T-cell (primary cell): ENCODE results near the gene NHSL2. TPM values are rescaled to one million over a fixed set of nuclear protein-coding genes. Genes with fewer than 3 reads are reported as not detected.

Experiments
- ATAC-seq, 4 experiments: fragments of 200-7000 bp in 3 of 4; fragments of 150-1000 bp in 1 of 4; cut with Tn5 transposase; replicated peaks in 1 of 4; 1 replicate in 3 of 4; 2 replicates in 1 of 4; pipeline ENCODE4 v1.10.0; 2021; ENCODE audit warnings: moderate library complexity in 3 of 4, mild to moderate bottlenecking in 2 of 4, moderate number of reproducible peaks in 1 of 4
- CTCF ChIA-PET, 2 donors: fragments of 300-600 bp; sonication (Branson Sonifier 250); formaldehyde crosslinking; loops; one replicate each; lab custom pipeline; 2022; ENCODE audit warnings: antibody characterized with exemption in 2 of 2; lab: Charles Lee
- POLR2A ChIA-PET, 2 donors: fragments of 300-600 bp; sonication (Branson Sonifier 250); formaldehyde crosslinking; loops; one replicate each; lab custom pipeline; 2022; ENCODE audit warnings: antibody characterized with exemption in 2 of 2; lab: Charles Lee
- DNase-seq, 35 experiments: peaks; one replicate each; pipeline versions ENCODE4 v3.0.0 to v3.0.0-alpha.2; 2013 to 2023
- H3K27ac ChIP-seq: one replicate; pipeline ENCODE4 v1.5.1; 2013; ENCODE audit warnings: low read length
- H3K27me3 ChIP-seq, 2 experiments: replicated peaks in 1 of 2; 1 replicate in 1 of 2; 2 replicates in 1 of 2; pipeline versions ENCODE4 v1.6.1 to v1.7.0; 2013; ENCODE audit warnings: low read length in 1 of 2, mixed read lengths in 1 of 2; ENCODE audit not compliant: control insufficient read depth in 2 of 2, insufficient read depth in 2 of 2; ENCODE audit errors: extremely low read depth in 1 of 2
- H3K36me3 ChIP-seq, 2 donors: 1 replicate in 1 of 2; 2 replicates in 1 of 2; pipeline versions ENCODE4 v1.6.1 to v1.7.0; 2013; ENCODE audit warnings: low read length in 1 of 2; ENCODE audit not compliant: control insufficient read depth in 2 of 2, insufficient read depth in 1 of 2; ENCODE audit errors: extremely low read depth in 1 of 2
- H3K4me1 ChIP-seq, 2 experiments: 1 replicate in 1 of 2; 2 replicates in 1 of 2; pipeline versions ENCODE4 v1.6.1 to v1.7.0; 2013; ENCODE audit warnings: low read length in 2 of 2, mixed read lengths in 1 of 2; ENCODE audit not compliant: insufficient read depth in 2 of 2, control insufficient read depth in 1 of 2; ENCODE audit errors: extremely low read depth in 1 of 2
- H3K4me3 ChIP-seq, 2 donors: 1 replicate in 1 of 2; 2 replicates in 1 of 2; pipeline versions ENCODE4 v1.5.1 to v1.7.0; 2013; ENCODE audit warnings: mild to moderate bottlenecking in 2 of 2, low read length in 1 of 2, moderate library complexity in 1 of 2; ENCODE audit not compliant: control insufficient read depth in 1 of 2; ENCODE audit errors: extremely low read depth in 1 of 2
- H3K9me3 ChIP-seq: 2 replicates; pipeline ENCODE4 v1.7.0; 2013
- H3K27ac Mint-ChIP-seq, 2 donors: one replicate each; pipeline ENCODE4 v1.8.0; 2020 to 2021; ENCODE audit warnings: mild to moderate bottlenecking in 2 of 2, mixed read lengths in 2 of 2
- H3K27me3 Mint-ChIP-seq, 2 donors: one replicate each; pipeline ENCODE4 v1.8.0; 2021 to 2022; ENCODE audit warnings: mixed read lengths in 2 of 2
- H3K36me3 Mint-ChIP-seq: one replicate; pipeline ENCODE4 v1.8.0; 2021; ENCODE audit warnings: mixed read lengths
- H3K4me1 Mint-ChIP-seq, 3 donors: one replicate each; pipeline ENCODE4 v1.8.0; 2020 to 2022; ENCODE audit warnings: mixed read lengths in 3 of 3, mild to moderate bottlenecking in 1 of 3
- H3K4me3 Mint-ChIP-seq, 3 donors: one replicate each; pipeline ENCODE4 v1.8.0; 2020 to 2022; ENCODE audit warnings: mild to moderate bottlenecking in 3 of 3, mixed read lengths in 3 of 3, moderate library complexity in 3 of 3
- H3K9me3 Mint-ChIP-seq, 3 donors: one replicate each; pipeline ENCODE4 v1.8.0; 2020 to 2022; ENCODE audit warnings: mixed read lengths in 3 of 3
- WGBS: methylation state at CpG from one replicate; pipeline ENCODE4 v1.1.5; 2013; ENCODE audit warnings: missing lambda C conversion rate; ENCODE audit not compliant: insufficient coverage; 5-methylcytosine and 5-hydroxymethylcytosine counted together
- total RNA-seq, 35 experiments: library from RNA in 6 of 35; stranded (reverse) in 6 of 35; fragments of 120-200 nt in 1 of 35; gene quantifications; one replicate each; pipeline versions ENCODE4 v1.2.1 to v1.2.4 and lab custom pipeline; 2013 to 2026

NHSL2 gene
- total RNA-seq, 5 donors from 2014 or later (not counting 1 experiment from before 2014, with no cell fraction given), result 3.3 to 11.7 (median 8.1) TPM

DNA sequence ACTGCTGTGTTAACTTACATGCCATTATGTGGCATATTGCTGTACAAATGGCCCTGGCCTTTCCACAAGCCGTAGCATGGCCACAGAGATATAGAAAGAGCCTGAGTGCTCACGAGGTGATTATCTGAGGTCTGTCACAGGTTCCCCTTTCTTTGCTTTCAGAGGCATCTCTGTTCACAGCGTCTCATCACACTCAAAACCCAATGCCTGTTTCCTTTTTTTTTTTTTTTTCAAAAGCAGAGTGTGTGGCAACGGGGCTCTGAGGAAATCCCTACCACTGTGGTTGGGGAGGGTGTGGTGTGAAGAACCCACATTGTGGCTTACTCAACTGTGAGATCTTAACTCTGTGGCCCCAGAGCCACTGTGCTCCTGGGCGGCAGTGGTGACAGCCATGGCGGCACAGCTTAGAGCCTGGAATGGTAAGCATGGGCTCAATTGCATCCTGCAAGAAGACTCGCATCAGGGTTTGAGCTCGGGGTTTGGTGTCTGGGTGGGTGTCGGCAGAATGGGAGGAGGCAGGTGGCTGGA is 190.2 kb downstream of the NHSL2 start:
- Mint-ChIP-seq H3K4me1 (peaks cover 35 to 71% (median 64%) of the 10 kb centered on the region in 3 donors), H3K9me3 (no peaks in the 10 kb centered on the region), H3K36me3 (no peaks in the 10 kb centered on the region), H3K27ac (peak overlapping the region; percentile 66 to 88), H3K27me3 (peaks cover 6 to 29% of the 10 kb centered on the region in 2 donors), H3K4me3 (peak overlapping the region; percentile 73 to 84 (median 75))
- peaks cover 0 to 5% of the 10 kb centered on the region in 2 experiments for H3K27me3 ChIP-seq
- peak overlapping the region; percentile 40 to 62 for H3K4me3 ChIP-seq
- CTCF ChIA-PET, result interaction anchor here in 1 of 2 donors (0.6 to 0.8 kb wide), 3 partner anchors 13 to 83 kb away, joined by 3 read pairs; no protein-coding TSS in a partner anchor
- peaks cover 13 to 63% of the 10 kb centered on the region in 2 experiments for H3K4me1 ChIP-seq
- WGBS, result 0% methylated on average over 1 of the region's 9 CpGs
- DNase-seq (peak; percentile 34 to 88 (median 66)), ATAC-seq (peak; percentile 79 to 89 (median 79))
- no peaks in the 10 kb centered on the region for H3K9me3 ChIP-seq
- POLR2A ChIA-PET, result no interaction called here
- peak overlapping the region; percentile 91 for H3K27ac ChIP-seq
- no peaks in the 10 kb centered on the region for H3K36me3 ChIP-seq

DNA sequence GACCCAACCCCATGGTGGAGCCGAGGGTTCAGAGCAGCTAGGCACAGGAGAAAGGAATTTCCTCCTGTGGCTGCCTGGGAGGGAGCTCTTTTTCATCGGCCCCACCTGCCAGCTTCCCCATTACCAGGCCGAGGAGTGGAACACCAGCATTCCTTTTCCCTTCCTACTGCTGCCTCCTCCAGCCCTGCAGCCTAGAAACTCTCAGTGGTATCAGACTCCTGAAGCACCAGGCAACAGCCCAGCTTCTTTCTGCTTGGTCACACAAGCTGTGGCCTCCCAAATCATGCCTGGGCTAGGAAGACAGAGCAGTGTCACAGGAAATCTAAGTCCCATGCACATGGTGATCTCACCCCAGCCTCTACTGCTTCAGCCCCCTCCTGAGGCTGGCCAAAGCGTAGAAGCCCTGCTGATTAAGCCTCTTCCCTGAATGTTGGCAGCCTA is 191.0 kb downstream of the NHSL2 start:
- POLR2A ChIA-PET, result interaction anchor here (0.6 kb wide), 2 partner anchors 30 to 106 kb away, joined by 3 read pairs; no protein-coding TSS in a partner anchor
- Histone ChIP-seq H3K4me1 (peaks cover 13 to 62% of the 10 kb centered on the region in 2 experiments), H3K4me3 (peak overlapping the region; percentile 40 to 62), H3K27ac (peak overlapping the region; percentile 91), H3K9me3 (no peaks in the 10 kb centered on the region), H3K36me3 (no peaks in the 10 kb centered on the region), H3K27me3 (peaks cover 0 to 5% of the 10 kb centered on the region in 2 experiments)
- ATAC-seq (no peak), DNase-seq (peak in 1 of 35 experiments; percentile 25)
- Mint-ChIP-seq H3K36me3 (no peaks in the 10 kb centered on the region), H3K4me3 (peak overlapping the region; percentile 73 to 84 (median 75)), H3K9me3 (no peaks in the 10 kb centered on the region), H3K27me3 (peaks cover 6 to 27% of the 10 kb centered on the region in 2 donors), H3K4me1 (peaks cover 35 to 74% (median 69%) of the 10 kb centered on the region in 3 donors), H3K27ac (peak overlapping the region; percentile 66 to 90)
- CTCF ChIA-PET, result interaction anchor here in 1 of 2 donors (0.7 to 0.8 kb wide), 2 partner anchors 13 to 59 kb away, joined by 3 read pairs; no protein-coding TSS in a partner anchor
- 38% methylated on average over 2 of the region's 4 CpGs for WGBS

DNA sequence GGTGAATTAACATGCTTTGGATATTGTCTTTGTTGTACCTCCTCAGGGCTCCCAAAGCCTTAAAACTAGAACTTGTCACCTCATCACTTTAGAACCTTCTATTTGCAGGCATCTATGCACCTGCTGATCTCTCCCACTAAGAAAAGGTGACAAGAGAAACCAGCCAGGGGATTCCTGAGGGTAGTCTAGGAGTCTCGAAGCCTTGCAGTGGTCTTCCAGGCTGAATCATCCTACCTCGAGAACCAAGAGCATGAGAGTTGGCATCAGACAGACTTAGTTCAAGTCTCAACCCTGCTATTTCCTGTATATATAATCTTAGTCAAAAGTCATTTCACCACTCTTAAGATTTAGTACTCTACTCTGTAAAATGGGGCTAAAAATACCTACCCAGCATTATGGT is 191.5 kb downstream of the NHSL2 start:
- Mint-ChIP-seq H3K4me3 (peak overlapping the region; percentile 73 to 84 (median 75)), H3K36me3 (no peaks in the 10 kb centered on the region), H3K27ac (peak overlapping the region; percentile 66 to 90), H3K9me3 (no peaks in the 10 kb centered on the region), H3K4me1 (peaks cover 35 to 71% (median 70%) of the 10 kb centered on the region in 3 donors), H3K27me3 (peaks cover 6 to 26% of the 10 kb centered on the region in 2 donors)
- Histone ChIP-seq H3K9me3 (no peaks in the 10 kb centered on the region), H3K36me3 (no peaks in the 10 kb centered on the region), H3K27ac (peak overlapping the region; percentile 91), H3K4me1 (peaks cover 13 to 64% of the 10 kb centered on the region in 2 experiments), H3K4me3 (peak overlapping the region in 1 of 2 donors; percentile 62), H3K27me3 (peaks cover 0 to 5% of the 10 kb centered on the region in 2 experiments)
- DNase-seq, result peak in 1 of 35 experiments; percentile 22
- POLR2A ChIA-PET, result interaction anchor here (0.6 kb wide), 2 partner anchors 29 to 107 kb away, joined by 3 read pairs; no protein-coding TSS in a partner anchor
- WGBS, result no CpG with 5 or more reads among the region's 2 CpGs
- CTCF ChIA-PET, result no interaction called here
- ATAC-seq, result no peak

DNA sequence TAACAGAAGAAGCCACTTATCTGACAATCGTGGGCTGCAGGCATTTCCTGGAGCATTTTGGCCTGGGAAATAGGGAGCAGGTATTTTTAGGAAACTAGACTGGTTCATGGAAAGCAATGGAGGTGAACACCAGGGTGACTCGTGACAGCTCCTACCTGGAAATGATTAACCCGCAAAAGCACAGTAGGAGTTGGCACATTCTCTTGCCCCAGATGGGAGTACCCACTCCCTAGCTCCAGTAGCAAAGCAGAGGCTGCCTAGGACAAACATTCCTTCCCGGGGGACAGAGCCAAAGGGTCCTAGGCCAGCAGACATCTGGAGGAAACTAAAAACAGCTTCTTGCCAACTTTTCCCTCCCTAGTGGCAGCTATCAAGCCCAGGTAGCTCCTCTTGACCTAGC is 192.1 kb downstream of the NHSL2 start:
- peaks cover 13 to 70% of the 10 kb centered on the region in 2 experiments for H3K4me1 ChIP-seq
- no CpG with 5 or more reads among the region's 4 CpGs for WGBS
- DNase-seq (no peak), ATAC-seq (no peak)
- CTCF ChIA-PET, result no interaction called here
- Mint-ChIP-seq H3K27ac (peak overlapping the region in 1 of 2 donors; percentile 27), H3K9me3 (no peaks in the 10 kb centered on the region), H3K4me1 (peaks cover 35 to 76% (median 75%) of the 10 kb centered on the region in 3 donors), H3K36me3 (no peaks in the 10 kb centered on the region), H3K27me3 (peaks cover 3 to 30% of the 10 kb centered on the region in 2 donors), H3K4me3 (peak overlapping the region in 1 of 3 donors; percentile 13)
- H3K9me3 ChIP-seq, result no peaks in the 10 kb centered on the region
- no peak overlapping the region for H3K27ac ChIP-seq
- peaks cover 0 to 5% of the 10 kb centered on the region in 2 experiments for H3K27me3 ChIP-seq
- peak overlapping the region in 1 of 2 donors; percentile 10 for H3K4me3 ChIP-seq
- POLR2A ChIA-PET, result no interaction called here
- no peaks in the 10 kb centered on the region for H3K36me3 ChIP-seq

DNA sequence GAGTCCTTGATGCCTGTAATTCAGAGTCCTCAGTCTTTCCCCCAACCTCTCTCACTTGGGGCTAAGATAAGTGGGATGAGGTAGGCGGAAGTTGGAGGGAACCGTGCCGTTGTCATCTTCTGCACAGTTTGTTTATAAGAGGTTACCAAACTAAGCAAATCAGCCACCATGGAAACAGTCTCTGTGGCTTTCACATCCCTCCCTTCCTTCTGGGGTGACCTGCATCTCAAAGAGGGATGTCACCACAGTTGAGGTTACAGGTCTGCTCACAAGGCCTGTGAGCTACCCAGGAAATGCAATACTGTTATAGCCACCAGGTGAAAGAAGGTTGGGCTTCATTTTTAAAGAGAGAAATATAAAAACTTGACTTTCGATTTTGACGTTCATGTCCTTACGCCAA is 194.8 kb downstream of the NHSL2 start:
- Mint-ChIP-seq H3K27ac (peak overlapping the region; percentile 84 to 88), H3K4me3 (peak overlapping the region in 1 of 3 donors; percentile 39), H3K9me3 (no peaks in the 10 kb centered on the region), H3K36me3 (no peaks in the 10 kb centered on the region), H3K4me1 (peaks cover 27 to 76% (median 70%) of the 10 kb centered on the region in 3 donors), H3K27me3 (peaks cover 2 to 26% of the 10 kb centered on the region in 2 donors)
- ChIA-PET POLR2A (interaction anchor here in 1 of 2 donors (0.6 to 1.4 kb wide), 3 partner anchors 10 to 172 kb away, joined by 3 to 7 read pairs (median 6); partner anchors contain the start of gene RPS4X), CTCF (interaction anchor here in 1 of 2 donors (1.0 to 1.9 kb wide), 5 partner anchors 10 to 86 kb away, joined by 4 to 7 read pairs (median 6); no protein-coding TSS in a partner anchor)
- peak; percentile 72 to 81 (median 76) for ATAC-seq
- peak in 33 of 35 experiments; percentile 21 to 88 (median 59) for DNase-seq
- no CpG with 5 or more reads among the region's 6 CpGs for WGBS
- Histone ChIP-seq H3K9me3 (no peaks in the 10 kb centered on the region), H3K4me3 (no peak overlapping the region), H3K27ac (peak overlapping the region; percentile 89), H3K4me1 (peaks cover 10 to 72% of the 10 kb centered on the region in 2 experiments), H3K36me3 (no peaks in the 10 kb centered on the region), H3K27me3 (peaks cover 0 to 5% of the 10 kb centered on the region in 2 experiments)

DNA sequence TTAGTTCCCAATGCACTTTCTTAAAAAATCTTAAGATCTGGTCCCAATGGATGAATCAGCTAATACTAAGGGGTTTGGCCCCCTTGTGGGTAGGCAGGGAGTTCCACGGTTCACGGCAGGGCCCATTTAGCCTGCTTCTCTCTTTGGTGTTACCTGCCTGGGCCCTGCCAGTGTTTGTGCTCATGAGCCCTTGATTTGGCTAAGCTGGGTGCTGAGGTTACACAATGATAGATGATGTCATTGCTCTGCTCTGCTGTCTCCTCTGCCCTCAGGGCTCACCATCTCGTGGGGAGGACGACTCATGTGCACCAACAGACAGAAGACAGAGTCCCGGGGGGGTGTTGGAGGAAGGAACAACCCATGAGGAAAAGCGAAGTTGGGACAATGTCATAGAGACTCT is 196.7 kb downstream of the NHSL2 start:
- Mint-ChIP-seq H3K36me3 (no peaks in the 10 kb centered on the region), H3K27me3 (peaks cover 2 to 32% of the 10 kb centered on the region in 2 donors), H3K9me3 (no peaks in the 10 kb centered on the region), H3K27ac (peak overlapping the region; percentile 2 to 51), H3K4me1 (peaks cover 8 to 65% (median 54%) of the 10 kb centered on the region in 3 donors), H3K4me3 (no peak overlapping the region)
- CTCF ChIA-PET, result no interaction called here
- H3K27ac ChIP-seq, result peak overlapping the region; percentile 18
- no peak for ATAC-seq
- H3K36me3 ChIP-seq, result no peaks in the 10 kb centered on the region
- POLR2A ChIA-PET, result interaction anchor here in 1 of 2 donors (0.6 kb wide), 1 partner anchor 170 kb away, joined by 3 read pairs; the partner anchor contains the start of gene RPS4X
- 100% methylated on average over 2 of the region's 6 CpGs for WGBS
- H3K27me3 ChIP-seq, result no peaks in the 10 kb centered on the region
- DNase-seq, result peak in 4 of 35 experiments; percentile 17 to 45 (median 21)
- H3K9me3 ChIP-seq, result no peaks in the 10 kb centered on the region
- peaks cover 2 to 58% of the 10 kb centered on the region in 2 experiments for H3K4me1 ChIP-seq
- H3K4me3 ChIP-seq, result no peak overlapping the region
